Fibroblast of skin of back (primary cell): ENCODE measurements around the gene ABCA10. TPM values are rescaled to one million over a fixed set of nuclear protein-coding genes. Genes with fewer than 3 reads are reported as not detected.
"Not testable (repeated sequence)": the region's sequence is repeated elsewhere in the genome, so short reads cannot be mapped to it uniquely, and the experiment has no call there.

ENCODE experiments used
- DNase-seq: peaks from one replicate; pipeline ENCODE4 v3.0.0-alpha.2; 2013
- polyA plus RNA-seq, 2 experiments: library from polyadenylated mRNA; unstranded; fragments of 120-200 nt; gene quantifications; one replicate each; pipeline ENCODE4 v1.2.1, GENCODE V29; 2013; ENCODE audit not compliant: insufficient read length in 2 of 2

Gene ABCA10
- polyA plus RNA-seq (2013, experiment 1 of 2; ENCODE audit: insufficient read length), result 0.22 TPM
- polyA plus RNA-seq (2013, experiment 2 of 2; ENCODE audit: insufficient read length), result 0.17 TPM

GRCh38 chr17:69228576-69228975, at the start of gene ABCA10:
Gene ABCA10 (minus strand): TSS chr17:69228824. CDS start chr17:69225358, 3,466 bp downstream.
- no peak for DNase-seq

GRCh38 chr17:69276279-69276678, 47.7 kb upstream of the ABCA10 start:
- DNase-seq, result not testable (repeated sequence)

- no peak for DNase-seq
Observed at GRCh38 chr17:69275751-69276150, 47.1 kb upstream of the ABCA10 start.

GRCh38 chr17:69271023-69271422, 42.4 kb upstream of the ABCA10 start:
- no peak for DNase-seq

GRCh38 chr17:69269131-69269998, 40.7 kb upstream of the ABCA10 start:
- DNase-seq, result peak; percentile 92

- DNase-seq, result peak; percentile 15
Observed at GRCh38 chr17:69268543-69269014, 40.0 kb upstream of the ABCA10 start.

GRCh38 chr17:69267219-69267618, 38.6 kb upstream of the ABCA10 start:
- no peak for DNase-seq

- no peak for DNase-seq
Observed at GRCh38 chr17:69265873-69266272, 37.2 kb upstream of the ABCA10 start.

- no peak for DNase-seq
Observed at GRCh38 chr17:69254187-69254586, 25.6 kb upstream of the ABCA10 start.

GRCh38 chr17:69250641-69251040, 22.0 kb upstream of the ABCA10 start:
- peak; percentile 16 for DNase-seq

GRCh38 chr17:69246726-69247375, 18.2 kb upstream of the ABCA10 start:
- DNase-seq, result peak; percentile 40

GRCh38 chr17:69246202-69246601, 17.6 kb upstream of the ABCA10 start:
- DNase-seq, result no peak

- DNase-seq, result no peak
Observed at GRCh38 chr17:69245617-69246016, 17.0 kb upstream of the ABCA10 start.

GRCh38 chr17:69239611-69240600, 11.3 kb upstream of the ABCA10 start:
- no peak for DNase-seq

- no peak for DNase-seq
Observed at GRCh38 chr17:69236946-69237345, 8.3 kb upstream of the ABCA10 start.

GRCh38 chr17:69236464-69236863, 7.8 kb upstream of the ABCA10 start:
- DNase-seq, result no peak

GRCh38 chr17:69235338-69236058, 6.9 kb upstream of the ABCA10 start:
- peak; percentile 75 for DNase-seq

GRCh38 chr17:69232650-69233049, 4.0 kb upstream of the ABCA10 start:
- DNase-seq, result no peak

- no peak for DNase-seq
Observed at GRCh38 chr17:69231521-69231920, 2.9 kb upstream of the ABCA10 start.

- DNase-seq, result no peak
Observed at GRCh38 chr17:69230939-69231338, 2.3 kb upstream of the ABCA10 start.

GRCh38 chr17:69228018-69228417, 606 bp downstream of the ABCA10 start:
- DNase-seq, result no peak

GRCh38 chr17:69227541-69227940, 1.1 kb downstream of the ABCA10 start:
- DNase-seq, result no peak
